Upper lobe of left lung (tissue), 4 donors: ENCODE results near the gene EYA2.

Experiments used
- CTCF ChIP-seq, 6 experiments: fragments of 450-650 bp in 4 of 6; fragments of 200-600 bp in 2 of 6; sonication (generic) in 2 of 6; IDR thresholded peaks; one replicate each; pipeline ENCODE4 v1.5.1; 2016 to 2019; ENCODE audit warnings: antibody characterized with exemption in 6 of 6
- EP300 ChIP-seq, 4 donors: sonication (generic); formaldehyde crosslinking; IDR thresholded peaks; one replicate each; pipeline ENCODE4 v1.5.1; 2017; ENCODE audit warnings: antibody characterized with exemption in 4 of 4, control low read depth in 2 of 4
- POLR2AphosphoS5 ChIP-seq, 2 donors: sonication (generic); formaldehyde crosslinking; IDR thresholded peaks; one replicate each; pipeline ENCODE4 v1.5.1; 2017; ENCODE audit warnings: antibody characterized with exemption in 2 of 2

GRCh38 chr20:46959081-46959692, 64.5 kb downstream of the EYA2 start:
- TF ChIP-seq EP300 (IDR thresholded peaks at IDR 0.05) (no peak), POLR2AphosphoS5 (IDR thresholded peaks at IDR 0.05) (no peak), CTCF (IDR thresholded peaks at IDR 0.05) (no peak)
